GM21737 (cell line): ENCODE results near the gene NMD3.
"Not testable (repeated sequence)": the region's sequence is repeated elsewhere in the genome, so short reads cannot be mapped to it uniquely, and the experiment has no call there.

Experiments
- ATAC-seq: cut with Tn5 transposase; IDR thresholded peaks from one replicate; pipeline ENCODE4 v1.9.1; 2021; ENCODE audit warnings: mild to moderate bottlenecking, moderate library complexity; ENCODE audit not compliant: unreplicated experiment

NMD3 gene

DNA sequence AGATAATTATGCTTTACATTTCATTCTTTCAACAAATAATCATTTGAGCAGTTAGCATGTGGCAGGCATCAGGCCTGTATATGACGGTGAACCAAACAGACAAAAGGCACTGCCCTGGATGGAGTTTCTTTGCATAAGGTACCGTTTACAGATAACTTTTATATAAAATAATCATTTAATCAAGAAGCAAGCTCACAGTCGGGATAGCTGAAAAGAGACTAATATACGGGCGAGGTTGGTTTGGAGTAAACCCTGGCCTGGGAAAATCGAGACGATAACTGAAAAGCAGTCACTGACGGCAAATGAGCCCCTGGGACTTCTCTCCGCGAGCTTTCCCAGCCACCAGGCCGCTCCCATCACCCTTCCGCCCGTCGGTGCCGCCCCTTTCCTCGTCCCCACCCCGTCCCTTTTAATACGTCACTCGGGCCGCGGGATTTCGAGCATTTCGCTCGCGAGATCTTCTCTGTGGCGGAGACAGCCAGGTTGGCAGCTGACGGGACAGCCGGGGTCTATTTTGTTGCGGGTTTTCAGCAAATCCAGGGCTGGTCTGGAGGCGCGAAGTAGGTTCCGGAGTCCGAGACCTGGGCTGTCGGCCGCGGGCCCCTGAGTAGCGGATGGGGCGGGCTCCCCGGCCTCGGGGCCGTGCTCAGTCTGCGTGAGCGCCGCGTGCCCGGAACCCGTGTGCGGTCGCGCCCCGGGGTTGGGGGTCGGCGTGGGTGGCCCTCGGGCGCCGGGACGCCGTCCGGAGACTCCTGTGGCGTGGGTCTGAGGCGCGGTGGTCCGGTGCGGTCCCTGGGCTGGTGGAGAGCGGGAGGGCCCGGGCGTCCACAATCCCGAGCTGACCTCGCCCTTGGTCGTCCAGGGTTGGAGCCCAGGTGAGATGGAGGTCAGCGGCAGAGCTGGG is at the start of gene NMD3:
Gene NMD3 (plus strand): TSS at position 462 of the 904 bp plus-strand sequence. CDS start 703 bp downstream, outside the sequence.
- ATAC-seq: peak; percentile 99

DNA sequence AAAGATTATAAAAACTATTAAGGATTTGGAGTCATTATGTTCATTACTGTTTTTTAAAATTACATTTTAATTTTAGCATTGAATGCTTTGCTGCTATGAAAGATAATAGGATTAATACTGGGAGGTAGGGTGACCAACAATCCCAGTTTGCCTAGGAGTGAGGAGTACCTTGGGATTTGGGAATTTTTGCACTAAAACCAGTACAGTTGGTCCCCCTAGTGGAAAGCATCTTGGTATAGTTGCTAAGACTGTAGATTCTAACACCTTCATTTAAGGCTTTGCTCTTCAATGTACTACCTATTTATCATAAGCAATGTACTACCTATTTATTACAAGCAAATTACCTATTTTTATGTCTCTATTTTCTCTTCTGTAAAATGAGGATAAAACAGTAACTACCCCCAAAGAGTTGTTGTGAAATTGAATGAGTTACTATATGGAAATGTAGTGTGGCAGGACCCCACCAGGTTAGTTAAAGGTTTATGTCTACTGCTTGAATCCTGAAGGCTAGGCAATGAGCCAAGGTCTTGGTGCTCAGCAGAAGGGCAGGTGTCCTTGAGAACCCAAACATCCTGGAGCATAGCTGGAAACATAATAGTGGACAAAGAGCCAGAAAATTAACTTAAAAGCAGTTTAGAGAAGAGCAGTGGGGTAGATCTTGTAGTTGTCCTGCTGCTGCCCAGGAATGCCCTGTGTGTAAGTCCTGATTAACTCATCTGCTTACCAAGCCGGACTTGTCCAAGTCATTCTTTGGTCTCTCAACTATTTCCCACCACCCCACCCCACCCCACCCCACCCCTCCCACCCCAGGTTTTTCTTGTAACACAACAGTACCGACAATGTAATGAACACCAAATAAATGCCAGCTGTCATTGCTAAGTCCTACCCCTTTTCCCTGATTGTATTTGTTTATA is 49.2 kb upstream of the NMD3 start:
- ATAC-seq: no peak

DNA sequence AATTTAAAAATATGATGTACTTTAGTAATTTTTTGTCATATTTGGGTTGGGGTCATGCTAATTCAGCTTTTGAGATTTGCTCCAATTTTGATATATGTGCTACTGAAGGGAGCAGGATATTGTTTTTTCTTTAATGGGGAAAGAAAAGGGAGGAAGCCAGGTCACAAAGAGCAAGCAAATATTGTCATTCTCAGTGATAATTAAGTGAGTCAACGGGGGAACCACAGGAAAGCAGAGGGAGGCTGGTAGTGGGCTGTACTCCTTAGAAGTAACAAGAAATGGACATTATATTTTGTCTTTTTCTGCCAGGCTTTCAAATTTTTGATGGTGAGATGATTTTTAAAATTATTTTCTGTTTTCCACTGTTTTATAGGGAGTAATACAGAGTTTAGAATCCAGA is 45.6 kb upstream of the NMD3 start:
- no peak for ATAC-seq

DNA sequence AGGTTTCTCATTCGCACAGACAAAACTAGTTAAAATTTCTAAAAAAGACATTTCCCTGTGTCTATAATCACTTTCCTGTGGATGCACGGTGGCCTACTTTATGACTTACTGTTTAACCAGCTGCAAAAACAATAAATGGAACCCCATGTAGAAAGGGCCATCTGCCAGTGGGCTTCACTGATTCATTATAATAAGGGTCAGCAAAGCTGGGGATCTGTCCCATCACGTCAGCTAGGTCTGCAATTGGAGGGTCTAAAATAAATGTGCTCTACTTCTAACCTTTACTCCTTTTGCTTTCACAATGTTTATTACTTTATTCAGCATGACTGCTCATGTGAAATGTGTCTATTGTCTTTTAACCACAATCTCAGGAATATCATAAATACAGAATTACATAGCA is 43.1 kb upstream of the NMD3 start:
- no peak for ATAC-seq

DNA sequence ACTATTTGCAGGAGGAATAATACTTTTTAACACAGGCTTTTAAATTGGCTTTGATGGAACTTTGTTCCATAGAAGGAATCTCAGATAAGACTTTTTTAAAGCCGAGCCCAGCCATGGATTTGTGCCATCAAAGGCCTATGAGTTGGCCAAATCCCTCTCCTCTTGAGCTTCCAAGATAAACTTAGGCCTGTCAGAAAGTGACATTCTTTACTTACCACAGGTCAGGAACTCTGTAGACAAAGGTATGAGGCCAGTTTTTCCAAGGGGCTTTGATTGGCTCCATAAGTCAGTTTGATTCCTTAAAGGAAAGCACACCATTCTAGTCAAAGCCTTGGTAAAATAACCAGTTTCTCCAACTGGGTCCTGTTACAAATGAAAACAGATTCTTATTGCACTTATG is 39.7 kb upstream of the NMD3 start:
- not testable (repeated sequence) for ATAC-seq

DNA sequence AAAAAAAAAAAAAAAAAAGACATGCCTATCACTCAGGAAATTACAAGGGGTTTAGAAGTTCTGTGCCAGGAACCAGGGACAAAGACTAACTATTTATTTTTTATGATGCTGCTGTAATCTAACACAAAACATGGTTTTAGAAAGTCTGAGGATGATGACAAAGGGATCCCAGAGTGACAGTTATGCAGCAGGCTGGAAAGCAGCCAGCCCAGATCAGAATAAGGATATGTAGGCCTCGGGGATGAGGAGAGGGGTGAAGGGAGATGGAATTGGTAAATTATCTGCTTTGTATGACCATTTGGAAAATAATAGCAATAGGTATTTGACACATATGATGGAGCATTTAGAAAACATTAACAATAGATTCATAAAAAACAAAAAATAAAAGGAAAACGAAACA is 34.1 kb upstream of the NMD3 start:
- ATAC-seq: no peak

DNA sequence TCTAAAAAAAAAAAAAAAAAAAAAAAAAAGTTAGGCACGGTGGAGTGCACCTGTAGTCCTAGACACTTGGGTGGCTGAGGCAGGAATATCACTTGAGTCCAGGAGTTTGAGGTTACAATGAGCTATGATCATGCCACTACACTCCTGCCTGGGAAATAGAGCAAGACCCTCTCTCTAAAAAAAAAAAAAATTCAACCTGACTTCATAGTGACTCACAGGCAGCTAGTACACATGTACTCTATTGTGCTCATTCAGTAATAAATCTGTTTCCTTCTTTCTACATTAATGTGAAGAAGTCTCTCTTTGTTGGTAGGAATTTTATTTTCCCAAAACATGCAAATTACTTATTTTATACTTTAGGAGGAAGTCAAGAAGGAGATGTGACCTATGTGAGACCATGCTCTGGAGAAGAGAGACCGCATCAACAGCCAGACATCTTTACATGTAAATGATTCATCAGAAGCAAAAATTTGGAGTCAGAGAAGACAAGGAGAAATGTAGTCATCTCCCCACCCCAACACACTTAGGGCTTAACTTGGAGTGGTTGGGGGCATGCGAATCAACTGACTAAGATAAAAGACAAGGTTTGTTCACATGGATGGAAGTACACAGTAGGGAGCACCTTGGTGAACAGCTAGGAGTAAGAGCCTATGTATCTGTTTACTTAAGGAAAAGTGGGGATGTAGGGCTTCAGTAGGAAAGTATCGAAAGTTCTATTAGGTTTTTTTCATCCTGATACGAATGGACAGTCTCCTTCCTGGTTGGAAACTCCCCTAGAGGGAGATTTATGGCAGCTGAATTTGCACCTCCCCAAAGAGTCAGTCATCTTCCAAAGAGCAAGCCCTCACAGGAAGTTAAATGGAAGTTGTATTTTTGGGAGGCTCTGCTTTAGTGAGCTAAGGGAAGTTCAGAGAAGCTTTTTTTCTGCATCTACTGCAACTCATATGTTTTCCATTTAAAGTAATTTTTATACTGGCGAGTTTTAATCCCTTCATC is 23.0 kb upstream of the NMD3 start:
- ATAC-seq: no peak

DNA sequence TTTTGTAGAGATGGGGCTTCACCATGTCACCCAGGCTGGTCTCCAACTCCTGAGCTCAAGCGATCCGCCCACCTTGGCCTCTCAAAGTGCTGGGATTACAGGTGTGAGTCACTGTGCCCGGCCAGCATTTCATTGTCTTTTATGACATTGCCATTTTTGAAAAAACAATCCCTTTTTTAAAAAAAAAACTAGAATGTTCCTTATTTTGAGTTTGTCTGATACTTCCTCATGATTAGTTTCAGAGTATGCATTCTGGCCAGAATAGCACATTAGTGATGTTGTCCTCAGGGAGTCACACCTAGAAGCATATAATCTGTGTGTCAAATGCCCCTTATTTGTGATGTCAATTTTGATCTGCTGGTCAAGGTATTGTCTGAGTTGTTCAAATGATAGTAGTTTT is 21.2 kb upstream of the NMD3 start:
- no peak for ATAC-seq

DNA sequence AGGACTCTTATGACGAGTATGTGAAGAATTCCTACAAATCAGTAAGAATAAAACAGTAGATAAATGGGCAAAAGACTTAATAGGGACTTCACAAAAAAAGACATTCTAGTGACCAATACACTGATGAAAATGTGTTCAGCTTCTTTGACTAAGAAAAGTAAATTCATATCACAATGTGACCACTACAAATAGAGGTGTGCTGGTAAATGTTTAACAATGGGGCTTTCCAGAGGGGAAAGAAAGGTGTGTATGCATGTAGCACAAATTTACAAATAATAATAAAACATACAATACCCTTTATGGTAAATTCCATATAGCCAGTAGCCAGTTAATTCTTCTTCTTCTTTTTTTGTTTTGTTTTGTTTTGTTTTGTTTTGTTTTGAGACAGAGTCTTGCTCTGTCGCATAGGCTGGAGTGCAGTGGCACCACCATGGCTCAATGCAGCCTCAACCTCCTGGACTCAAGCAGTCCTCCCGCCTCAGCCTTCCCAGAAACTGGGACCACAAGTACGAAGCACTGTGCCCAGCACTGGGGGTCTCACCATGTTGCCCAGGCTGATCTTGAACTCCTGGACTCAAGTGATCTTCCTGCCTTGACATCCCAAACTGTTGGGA is 17.5 kb upstream of the NMD3 start:
- peak; percentile 80 for ATAC-seq

DNA sequence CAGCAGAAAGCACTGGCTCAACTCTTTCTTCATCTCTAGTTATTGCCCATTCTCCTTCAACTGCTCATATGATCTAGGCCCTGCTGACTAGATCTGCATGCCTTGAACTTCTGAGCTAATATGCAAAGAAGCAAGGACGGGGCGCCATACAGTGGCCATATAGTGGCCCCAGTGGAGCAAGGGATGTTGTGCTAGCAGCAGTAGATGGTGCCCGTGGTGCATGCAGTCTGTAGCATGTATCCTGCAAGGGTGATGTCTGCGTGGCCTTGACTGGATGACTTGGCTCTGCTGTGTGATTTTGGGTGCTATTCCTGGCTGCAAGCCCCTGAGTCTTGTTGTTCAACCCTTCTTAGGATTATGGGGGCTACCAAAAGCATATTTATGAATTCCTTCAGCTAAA is 12.2 kb upstream of the NMD3 start:
- ATAC-seq: no peak

DNA sequence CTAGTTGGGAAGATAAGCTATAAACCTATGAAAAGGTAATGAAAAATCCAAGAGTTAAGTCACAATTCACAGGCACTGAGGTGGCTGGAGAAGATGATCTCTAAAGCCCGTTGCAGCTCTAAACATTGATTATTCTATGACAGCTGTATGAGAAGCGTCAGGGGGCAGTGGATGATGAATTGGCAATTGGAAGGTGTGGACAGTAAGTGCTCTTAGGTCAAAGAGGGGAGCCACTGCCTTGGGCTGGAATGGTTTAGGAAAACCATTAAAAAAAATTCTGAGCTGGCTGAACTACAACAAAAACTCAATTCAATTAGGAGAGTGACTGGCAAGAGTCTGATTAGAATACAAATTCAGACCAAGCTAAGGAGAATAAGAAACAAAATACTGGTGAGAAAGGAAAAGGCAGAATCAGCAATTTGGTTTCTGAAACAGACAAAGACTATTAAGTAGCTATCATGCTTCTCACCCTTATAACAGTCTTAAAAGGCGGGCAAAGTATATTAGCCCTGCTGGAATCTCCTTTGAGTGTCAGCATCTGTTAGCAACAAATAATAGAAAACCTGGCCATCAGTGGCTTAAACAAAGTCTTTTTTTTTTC is 8.8 kb upstream of the NMD3 start:
- no peak for ATAC-seq

DNA sequence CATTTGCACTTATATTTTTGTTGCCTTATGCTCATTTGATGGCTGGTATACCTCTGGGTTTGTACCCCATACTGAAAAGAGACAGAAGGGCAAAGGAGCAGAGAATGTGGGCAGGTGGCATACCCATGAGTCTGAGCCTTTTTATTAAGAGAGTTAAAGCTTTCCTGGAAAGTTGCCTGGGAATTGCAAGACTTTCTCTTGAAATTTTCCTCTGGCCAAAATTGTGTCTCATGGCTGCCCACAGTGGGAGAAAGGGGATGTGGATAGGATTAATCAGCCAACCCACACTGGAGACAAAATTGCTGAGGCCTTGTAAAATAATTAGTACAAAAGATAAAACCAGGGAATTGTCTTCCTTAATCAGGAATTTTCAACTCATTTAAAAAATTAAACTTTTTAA is 8.2 kb upstream of the NMD3 start:
- no peak for ATAC-seq

DNA sequence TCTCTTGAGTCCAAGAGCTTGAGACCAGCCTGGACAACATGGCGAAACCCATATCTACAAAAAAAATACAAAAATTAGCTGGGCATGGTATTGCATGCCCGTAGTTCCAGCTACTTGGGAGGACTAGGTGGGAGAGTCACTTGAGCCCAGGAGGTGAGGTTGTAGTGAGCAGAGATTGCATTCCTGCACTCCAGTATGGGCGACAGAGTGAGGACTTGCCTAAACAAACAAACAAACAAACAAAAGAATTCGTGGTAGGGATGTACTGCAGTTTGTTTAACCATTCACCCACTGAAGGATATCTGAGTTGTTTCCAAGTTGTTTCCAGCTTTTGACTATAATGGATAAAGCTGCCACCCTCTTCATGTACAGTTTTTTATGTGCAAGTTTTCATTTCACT is 7.5 kb upstream of the NMD3 start:
- no peak for ATAC-seq

DNA sequence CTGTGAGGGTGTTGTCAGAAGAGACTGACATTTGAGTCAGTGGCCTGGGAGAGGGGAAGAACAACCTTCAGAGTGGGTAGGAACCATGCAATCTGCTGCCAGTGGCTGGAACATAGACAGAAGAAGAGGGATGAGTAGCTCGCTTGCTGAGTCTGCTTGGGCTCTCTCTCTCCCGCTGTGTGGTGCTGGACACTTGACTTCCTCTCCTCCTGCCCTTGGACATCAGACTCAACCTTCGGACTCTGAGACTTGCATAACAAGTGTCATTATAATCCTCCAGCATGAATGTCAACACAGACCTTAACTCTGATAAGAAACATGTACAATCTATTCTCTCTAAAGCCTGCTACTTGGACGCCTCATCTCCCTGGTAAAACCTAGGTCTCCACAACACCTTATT is 5.9 kb upstream of the NMD3 start:
- no peak for ATAC-seq

DNA sequence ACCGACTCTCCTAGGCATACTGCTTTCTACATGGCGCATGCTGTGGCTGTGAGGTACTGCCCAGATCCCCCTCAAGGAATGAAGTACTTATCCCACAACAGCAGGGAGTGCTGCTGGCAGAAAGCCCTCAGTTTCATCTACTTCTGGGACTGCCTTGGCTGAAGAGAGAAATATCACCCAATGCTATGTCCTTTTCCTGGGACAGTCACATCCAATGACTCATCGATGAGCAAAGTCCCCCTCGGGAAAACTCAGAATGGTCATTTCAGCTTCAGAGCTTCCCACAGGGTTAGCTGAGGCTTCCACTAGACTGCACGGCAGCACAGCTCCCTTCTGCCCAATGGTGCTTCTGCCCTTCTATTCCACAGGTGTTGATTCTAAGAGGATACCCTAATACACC is 3.6 kb upstream of the NMD3 start:
- no peak for ATAC-seq

DNA sequence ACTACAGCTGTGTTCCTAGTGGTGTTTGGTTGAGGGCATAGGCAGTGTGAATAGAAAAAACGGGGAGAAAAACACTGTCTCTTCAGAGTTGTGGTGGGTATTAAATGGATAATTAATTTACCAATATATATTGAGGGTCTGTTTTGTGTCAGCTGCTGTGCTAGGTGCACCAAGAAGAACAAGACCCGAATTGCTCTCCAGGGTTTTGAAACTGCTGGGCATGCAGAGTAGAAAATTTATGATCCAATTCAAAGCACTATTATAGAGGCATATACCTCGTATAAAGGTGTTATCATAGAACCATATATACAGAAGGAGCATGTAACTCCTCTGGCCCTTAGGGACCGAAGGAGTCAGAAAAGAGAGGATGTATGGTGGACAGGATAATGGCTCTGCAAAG is 1.6 kb upstream of the NMD3 start:
- no peak for ATAC-seq

DNA sequence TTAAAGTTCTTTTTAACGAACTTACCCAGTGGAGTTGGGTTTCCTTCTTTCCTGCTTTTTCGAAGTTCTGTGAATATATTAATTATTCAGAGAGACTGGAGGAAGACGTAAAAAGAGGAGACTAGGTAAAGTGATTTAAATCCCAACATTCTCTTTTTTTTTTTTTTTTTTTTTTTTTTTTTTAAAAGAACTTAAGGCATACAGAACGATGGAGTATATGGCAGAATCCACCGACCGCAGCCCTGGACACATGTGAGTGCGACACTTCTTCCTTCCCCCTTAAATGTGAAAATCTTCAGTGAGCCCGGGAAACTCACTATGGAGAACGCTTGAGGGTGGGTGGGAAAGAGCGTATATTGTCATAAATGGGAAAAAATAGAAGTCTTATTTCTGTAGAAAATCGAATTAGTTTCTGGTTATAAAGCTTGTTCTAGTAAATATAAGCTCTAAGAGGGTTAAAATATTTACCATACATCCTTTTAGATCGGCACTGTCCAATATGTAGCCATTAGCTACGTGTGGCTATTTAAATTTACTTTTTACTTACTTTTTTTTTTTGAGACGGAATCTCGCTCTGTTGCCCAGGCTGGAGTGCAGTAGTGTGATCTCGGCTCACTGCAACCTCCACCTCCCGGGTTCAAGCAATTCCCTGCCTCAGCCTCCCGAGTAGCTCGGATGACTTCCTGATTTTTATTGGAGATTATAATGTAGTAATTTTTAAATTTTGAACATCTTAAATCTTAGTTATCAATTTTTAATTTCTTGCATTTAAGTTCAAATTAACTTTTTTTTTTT is 892 bp downstream of the NMD3 start:
- ATAC-seq: no peak

DNA sequence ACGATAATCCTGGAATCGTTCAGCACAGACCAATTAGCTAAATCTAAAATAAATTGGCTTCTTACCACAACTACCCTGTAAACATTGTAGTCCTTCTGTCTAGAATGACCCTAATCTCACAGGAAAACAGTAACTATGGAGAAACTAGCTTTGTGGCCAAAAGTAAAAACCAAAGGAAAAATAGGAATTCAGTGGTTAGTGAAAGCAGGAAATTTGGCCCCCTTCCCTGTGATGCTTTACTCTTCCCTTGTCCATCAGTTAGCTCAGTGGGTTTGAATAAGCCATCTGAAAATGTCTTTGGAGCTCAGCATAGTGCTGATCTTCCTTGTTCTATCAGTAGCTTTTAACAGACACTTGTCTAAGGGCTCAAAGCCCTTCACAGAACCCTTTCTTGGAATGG is 1.6 kb downstream of the NMD3 start:
- no peak for ATAC-seq

DNA sequence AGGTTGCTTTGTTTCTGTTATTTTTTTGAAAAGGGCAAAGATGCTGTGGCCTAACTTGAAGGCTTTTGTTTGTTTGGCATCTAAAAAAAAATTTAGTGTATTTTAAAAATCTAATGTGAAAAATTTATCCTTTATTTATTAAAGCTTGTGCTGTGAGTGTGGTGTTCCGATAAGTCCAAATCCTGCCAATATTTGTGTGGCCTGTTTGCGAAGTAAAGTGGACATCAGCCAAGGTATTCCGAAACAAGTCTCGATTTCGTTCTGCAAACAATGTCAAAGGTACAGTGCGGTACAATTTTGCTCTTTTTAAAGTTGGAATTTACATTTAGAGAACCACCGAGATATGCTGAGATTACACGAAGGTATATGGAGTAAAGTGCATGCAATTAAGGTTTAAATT is 3.7 kb downstream of the NMD3 start:
- no peak for ATAC-seq
